GM19468 (cell line): ENCODE results near the gene RC3H2.
"Not testable (repeated sequence)": the region's sequence is repeated elsewhere in the genome, so short reads cannot be mapped to it uniquely, and the experiment has no call there.

ENCODE experiments used
- ATAC-seq: cut with Tn5 transposase; IDR thresholded peaks from one replicate; pipeline ENCODE4 v1.9.1; 2021; ENCODE audit warnings: mild to moderate bottlenecking, moderate library complexity, moderate number of reproducible peaks; ENCODE audit not compliant: unreplicated experiment; ENCODE audit errors: extremely low read depth

RC3H2 gene

DNA sequence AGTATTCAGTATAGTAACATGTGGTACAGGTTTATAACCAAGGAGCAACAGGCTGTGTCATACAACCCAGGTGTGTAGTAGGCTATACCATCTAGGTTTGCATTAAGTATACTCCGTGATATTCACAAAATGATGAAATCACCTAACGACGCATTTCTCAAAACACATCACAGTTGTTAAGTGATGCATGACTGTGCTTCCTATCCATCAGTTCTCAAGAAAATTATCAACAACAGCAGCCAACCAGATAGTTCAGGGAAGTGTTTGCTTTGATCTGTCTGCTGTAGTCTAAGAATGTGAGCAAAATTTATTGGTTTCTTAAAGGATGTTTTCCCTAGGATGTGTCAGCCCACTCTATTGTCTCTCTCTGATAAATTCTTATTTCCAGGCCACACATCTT is 18.8 kb upstream of the RC3H2 start:
- ATAC-seq: no peak

DNA sequence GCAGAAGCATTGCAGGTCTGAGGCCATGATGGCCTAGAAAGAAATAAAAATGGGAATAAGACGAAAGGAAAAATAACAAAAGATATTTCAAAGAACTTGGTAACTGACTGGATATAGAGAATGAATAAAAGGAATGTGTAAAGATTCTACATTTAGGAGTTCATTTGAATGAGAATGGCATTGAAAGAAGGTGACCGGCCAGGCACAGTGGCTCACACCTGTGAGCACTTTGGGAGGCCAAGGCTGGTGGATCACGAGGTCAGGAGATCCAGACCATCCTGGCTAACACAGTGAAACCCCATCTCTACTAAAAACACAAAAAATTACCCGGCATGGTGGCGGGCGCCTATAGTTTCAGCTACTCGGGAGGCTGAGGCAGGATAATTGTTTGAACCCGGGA is 17.6 kb upstream of the RC3H2 start:
- no peak for ATAC-seq

DNA sequence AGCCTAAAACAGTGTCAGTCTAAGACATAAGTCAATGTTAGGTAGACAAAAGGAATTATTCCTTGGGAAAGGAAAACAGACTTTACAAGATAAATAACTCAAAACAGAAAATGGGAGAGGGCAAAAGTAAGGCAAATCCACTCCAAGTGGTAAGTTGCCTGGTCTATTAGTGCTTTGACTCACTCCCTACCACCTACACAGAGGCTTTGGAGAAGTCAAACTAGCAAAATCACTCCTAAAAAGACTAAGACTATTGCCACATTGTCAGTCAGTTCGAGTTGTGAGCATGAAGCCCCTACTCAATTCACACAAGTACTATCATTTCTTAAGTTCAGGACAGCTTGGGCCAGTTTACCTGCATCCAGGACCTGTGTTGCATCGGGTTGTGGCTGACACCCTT is 13.2 kb upstream of the RC3H2 start:
- ATAC-seq: no peak

DNA sequence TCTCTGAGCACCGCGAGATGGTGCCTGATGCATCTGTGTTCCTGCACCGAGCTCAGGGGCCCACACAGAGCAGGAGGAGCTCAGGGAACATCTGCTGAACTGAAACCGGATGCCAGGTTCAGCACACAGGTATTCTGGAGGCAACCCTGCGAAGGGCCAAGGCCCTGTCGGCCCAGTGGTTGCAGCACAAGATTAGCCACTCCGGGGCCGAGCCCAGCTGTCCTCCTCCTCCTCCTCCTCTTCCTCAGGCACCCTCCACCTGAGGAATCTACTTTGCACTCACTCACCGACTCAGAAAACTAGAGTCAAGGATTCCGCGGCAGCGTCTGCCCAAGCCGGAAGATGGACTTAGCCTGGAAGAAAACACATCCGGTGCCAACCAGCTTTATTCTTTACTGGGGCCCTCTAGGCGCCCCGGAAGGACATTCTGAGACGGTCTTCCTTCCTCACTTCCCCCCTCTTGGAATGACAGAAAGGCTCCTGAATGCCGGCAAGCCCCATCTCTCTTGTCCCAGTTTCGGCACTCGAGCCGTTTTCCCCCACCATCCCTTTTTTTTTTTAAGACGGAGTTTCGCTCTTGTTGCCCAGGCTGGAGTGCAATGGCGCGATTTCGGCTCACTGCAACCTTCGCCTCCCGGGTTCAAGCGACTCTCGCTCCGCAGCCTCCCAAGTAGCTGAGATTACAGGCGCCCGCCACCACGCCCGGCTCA is 8.0 kb upstream of the RC3H2 start, which contains the start of gene ZBTB6:
TSS of gene ZBTB6 (minus strand) at position 360 of the 710 bp plus-strand sequence. CDS start 1,251 bp downstream, outside the sequence.
- ATAC-seq: peak; percentile 93

DNA sequence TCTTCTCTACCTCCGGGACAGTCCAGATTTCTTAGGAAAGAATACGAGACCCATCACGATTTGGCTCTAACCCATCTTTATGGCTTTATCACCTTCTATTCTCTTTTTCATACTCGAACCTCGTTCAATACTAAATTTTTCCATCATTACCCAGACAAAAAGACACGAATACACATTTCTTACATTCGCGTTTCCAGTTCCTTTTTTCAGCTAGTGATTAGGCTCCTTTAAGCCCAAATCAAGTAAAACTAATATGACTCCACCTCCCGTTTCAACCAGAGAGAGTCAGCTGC is 7.5 kb upstream of the RC3H2 start:
- no peak for ATAC-seq

DNA sequence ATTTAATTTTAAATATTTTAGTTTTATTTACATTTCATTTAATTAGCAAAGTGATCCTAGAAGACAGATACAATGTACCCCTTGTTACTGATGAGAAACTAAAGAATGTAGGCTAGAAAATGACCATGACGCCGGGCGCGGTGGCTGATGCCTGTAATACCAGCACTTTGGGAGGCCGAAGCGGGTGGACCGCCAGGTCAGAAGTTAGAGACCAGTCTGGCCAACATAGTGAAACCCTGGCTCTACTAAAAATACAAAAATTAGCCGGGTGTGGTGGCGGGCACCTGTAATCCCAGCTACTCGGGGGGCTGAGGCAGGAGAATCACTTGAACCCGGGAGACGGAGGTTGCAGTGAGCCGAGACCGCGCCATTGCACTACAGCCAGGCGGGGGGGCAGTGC is 963 bp upstream of the RC3H2 start:
- not testable (repeated sequence) for ATAC-seq

DNA sequence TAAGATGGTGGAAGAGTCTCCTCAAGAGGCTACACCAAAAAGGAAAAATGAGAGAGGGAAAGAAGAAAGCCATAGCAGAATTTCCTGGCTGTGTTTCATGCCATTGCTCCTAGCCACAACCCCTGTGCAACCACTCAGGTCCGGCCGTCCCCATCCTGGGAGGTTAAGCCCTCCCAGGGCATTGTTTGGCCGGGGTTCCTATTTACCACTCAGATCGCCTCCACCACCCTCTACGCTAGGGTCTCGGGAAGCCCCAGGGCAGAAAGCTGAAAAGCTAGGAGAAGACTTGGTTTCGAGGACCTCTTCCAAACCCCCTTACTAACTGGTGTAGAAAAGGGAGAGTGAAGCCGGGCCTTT is 715 bp downstream of the RC3H2 start:
- ATAC-seq: no peak

DNA sequence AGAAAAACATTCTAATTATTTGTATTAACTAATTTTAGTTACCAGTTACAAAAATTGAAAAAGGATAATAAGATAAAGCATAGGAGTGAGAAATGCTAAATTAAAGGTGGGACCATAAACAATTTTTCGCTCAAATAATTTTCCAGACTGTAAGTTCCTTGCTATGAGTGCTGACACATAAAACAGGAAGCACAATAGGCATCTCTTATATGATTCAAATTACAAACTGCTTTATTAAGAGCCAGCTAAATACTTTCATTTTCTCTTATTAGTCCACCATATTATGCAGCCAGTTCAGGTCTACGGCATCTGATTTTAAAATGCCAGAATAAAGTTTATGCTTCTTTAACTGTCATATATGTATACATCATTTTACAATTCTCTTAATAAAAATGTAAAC is 4.4 kb downstream of the RC3H2 start:
- ATAC-seq: no peak

DNA sequence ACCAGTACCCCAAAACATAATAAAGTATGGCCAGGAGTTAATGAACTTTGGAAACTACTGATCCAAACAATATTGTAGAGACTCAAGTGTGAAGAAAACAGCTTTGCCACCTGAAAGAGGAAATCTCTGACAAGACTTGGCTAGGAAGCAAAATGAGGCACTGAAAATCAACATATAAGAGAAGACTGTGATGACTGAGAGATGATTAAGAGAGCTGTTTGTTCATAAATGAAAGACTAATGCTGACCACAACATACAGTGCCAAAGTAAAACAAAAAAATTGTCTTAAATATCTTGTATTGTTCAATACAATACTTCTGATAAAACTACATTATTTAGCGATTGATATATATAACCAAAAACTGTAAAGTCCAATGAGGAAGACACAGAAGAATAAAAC is 7.2 kb downstream of the RC3H2 start:
- ATAC-seq: no peak

DNA sequence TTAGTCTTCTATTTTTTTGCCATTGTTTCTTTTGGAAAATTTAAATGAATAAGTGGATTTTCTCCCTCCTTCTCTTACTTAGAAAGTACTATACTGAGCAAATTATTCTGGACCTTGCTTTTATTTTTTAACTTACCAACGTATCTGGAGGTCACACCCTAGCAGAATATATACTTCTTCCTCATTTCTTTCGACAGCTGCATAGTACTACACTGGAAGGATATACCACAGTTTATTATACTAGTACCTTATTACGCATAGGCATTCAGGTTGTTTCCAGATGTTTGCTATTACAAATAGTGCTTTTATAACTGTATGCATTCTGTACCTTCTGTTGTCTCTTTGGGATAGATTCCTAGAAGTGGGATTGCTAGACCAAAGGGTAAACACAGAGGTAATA is 16.7 kb downstream of the RC3H2 start:
- ATAC-seq: no peak

DNA sequence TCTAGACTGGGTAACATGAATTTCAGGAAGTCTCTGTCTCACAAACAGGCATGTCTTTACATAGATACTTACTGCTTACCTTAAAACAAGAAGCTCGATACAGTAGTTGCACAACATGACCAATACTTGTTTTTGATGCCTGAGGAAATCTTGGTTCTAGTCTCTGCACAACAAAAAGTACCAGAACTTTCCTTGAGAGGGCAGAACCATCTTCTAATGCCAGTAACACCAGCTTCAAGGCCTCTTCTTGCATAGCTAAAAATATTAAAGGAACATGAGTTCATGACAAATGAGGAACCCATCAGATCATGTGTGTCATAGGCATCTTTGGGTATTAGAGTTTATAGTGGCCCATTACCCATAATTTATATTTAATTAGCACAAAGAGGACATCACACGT is 22.0 kb downstream of the RC3H2 start:
- ATAC-seq: no peak

DNA sequence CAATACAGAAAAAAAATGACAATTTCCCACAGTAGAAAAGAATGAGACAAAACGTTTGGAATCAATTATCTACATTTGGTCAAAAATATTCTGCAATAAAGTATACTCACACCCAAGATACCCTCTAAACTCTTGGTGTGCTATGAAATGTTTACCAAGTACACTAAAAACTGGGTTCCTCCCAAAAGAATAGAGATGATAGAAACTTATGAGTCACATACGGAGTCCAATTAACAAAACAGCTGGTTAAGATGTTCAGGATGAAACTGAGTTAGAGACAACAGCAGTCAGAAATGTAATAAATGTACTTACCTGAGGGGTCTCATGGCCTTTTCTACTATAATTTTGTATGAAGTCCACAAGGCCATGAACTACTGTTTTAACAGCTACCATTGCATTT is 25.7 kb downstream of the RC3H2 start:
- no peak for ATAC-seq

DNA sequence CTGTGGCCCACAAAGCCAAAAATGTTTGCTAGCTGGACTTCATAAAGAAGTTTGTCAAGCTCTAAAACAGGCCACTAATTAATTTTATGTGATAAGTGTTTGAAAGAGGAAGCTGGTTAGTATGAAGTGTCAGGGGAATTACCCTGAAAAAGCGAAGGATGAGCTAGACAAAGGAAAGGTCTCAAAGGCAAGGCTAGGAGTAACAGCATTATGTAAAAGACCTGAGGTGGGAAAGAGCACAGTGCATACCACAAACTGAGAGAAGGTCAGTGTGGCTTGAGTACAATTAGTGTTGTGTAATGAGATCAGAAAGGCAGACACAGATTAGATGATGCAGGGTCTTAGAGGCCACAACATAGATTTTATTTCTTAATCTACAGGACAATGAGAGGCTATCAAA is 29.6 kb downstream of the RC3H2 start:
- ATAC-seq: no peak

DNA sequence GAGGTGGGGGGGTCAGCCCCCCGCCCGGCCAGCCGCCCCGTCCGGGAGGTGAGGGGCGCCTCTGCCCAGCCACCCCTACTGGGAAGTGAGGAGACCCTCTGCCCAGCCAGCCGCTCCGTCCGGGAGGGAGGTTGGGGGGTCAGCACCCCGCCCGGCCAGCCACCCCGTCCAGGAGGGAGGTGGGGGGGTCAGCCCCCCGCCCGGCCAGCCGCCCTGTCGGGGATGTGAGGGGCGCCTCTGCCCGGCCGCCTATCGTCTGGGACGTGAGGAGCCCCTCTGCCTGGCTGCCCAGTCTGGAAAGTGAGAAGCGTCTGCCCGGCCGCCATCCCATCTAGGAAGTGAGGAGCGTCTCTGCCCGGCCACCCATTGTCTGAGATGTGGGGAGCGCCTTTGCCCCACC is 37.9 kb downstream of the RC3H2 start:
- not testable (repeated sequence) for ATAC-seq

DNA sequence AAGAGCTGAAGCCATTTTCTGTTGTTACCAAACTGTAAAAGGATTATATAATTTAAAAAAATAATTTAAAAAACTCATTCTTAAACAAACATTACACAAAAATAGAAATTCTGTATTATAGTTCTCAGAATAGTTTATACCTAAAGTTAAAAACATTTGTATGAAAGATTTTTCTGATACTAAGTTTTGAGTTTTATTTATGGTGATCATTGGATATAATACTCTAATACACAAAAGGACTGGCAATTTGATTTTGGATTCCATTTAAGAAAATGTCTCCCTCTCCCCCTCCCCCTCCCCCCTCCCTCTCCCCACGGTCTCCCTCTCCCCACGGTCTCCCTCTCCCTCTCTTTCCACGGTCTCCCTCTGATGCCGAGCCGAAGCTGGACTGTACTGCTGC is 39.1 kb downstream of the RC3H2 start:
- no peak for ATAC-seq

DNA sequence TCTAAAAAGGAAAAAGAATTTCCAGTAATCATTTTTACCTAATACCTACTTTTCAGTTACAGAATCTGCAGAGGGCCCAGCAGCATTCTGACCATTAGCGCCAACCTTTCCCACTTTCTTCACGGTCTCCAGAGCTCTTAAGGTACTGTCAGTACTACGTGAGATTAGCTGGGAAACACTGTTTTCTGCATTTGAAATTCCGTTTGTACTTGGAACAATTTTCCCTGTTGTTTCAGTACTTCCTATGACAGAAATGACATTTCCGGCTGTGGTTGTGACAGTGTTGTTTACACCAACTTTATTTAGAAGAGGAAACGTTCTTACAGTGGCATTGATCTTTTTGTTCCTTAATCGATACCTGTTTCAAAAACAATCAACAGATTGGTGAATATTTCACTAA is 39.9 kb downstream of the RC3H2 start:
- ATAC-seq: no peak

DNA sequence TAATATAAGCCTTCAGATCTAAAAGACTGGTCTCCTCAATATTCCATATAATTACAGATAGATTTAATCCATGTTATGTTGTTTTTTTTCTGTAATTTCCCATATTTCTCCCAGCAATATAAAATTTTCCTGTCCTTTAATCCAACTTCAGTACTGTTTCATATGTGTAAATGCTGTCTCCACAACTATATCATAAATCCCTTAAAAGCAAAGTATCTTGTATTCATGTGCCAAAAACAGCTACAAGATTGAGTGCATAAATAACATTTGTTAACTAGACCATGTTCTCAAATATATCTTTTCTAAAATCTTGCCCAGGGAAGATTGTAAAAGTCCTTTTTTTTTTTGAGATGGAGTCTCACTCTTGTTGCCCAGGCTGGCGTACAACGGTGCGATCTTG is 41.8 kb downstream of the RC3H2 start:
- ATAC-seq: no peak

DNA sequence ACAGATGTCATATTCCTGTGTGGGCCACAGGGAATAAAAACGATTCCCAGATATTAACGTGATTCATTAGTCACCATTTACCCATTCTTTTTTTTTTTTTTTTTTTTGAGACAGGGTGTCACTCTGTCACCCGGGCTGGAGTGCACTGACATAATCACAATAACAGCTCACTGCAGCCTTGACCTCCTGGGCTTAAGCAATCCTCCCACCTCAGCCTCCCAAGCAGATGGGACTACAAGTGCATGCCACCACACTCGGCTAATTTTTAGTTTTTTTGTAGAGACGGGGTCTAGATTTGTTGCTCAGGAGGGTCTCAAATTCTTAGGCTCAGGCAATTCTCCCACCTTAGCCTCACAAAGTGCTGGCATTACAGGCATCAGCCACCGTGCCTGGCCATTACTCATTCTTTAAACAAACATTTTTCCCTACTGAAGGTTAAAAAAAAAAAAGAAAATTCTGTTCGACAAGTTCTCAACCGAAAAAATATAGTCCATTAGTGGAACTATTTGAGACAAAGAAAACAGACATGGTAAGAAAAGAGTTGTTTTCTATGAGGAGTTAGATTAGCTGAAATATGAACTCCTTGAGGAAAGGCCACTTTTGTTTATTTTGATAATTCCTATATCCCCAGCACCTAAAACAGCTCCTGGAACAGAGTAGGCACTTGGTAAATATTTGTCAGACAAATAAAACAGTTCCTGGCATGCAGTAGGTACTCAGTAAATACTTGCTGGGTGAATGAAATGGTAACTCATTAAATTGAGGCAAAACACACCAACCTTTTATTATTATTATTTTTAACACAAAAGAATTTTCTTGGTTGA is 44.6 kb downstream of the RC3H2 start:
- ATAC-seq: no peak

DNA sequence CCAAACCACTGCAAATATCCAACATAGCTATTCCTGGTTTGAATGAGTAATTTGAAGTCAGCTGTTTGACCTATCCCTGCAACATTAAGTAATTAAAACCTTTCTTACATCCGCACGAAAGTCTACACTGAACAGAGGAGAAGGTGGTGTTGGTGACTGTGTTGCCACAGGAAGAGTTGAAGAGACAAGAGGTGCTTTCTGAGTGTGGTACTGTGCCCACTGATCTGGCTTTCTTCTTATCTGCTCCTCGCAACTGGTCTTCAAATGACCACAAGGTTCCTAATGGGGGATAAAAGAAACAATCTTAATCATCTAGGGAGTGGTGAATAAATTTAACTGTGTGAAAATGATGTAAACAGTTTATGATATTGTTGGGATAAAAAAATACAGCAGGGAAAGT is 47.3 kb downstream of the RC3H2 start:
- ATAC-seq: no peak

DNA sequence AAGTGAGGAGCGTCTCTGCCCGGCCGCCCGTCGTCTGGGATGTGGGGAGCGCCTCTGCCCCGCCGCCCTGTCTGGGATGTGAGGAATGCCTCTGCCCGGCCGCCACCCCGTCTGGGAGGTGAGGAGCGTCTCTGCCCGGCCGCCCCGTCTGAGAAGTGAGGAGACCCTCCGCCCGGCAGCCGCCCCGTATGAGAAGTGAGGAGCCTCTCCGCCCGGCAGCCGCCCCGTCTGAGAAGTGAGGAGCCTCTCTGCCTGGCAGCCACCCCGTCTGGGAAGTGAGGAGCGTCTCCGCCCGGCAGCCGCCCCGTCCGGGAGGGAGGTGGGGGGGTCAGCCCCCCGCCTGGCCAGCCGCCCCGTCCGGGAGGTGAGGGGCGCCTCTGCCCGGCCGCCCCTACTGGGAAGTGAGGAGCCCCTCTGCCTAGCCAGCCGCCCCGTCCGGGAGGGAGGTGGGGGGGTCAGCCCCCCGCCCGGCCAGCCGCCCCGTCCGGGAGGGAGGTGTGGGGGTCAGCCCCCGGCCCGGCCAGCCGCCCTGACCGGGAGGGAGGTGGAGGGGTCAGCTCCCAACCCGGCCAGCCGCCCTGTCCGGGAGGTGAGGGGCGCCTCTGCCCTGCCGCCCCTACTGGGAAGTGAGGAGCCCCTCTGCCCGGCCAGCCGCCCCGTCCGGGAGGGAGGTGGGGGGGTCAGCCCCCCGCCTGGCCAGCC is 52.9 kb downstream of the RC3H2 start:
- not testable (repeated sequence) for ATAC-seq

DNA sequence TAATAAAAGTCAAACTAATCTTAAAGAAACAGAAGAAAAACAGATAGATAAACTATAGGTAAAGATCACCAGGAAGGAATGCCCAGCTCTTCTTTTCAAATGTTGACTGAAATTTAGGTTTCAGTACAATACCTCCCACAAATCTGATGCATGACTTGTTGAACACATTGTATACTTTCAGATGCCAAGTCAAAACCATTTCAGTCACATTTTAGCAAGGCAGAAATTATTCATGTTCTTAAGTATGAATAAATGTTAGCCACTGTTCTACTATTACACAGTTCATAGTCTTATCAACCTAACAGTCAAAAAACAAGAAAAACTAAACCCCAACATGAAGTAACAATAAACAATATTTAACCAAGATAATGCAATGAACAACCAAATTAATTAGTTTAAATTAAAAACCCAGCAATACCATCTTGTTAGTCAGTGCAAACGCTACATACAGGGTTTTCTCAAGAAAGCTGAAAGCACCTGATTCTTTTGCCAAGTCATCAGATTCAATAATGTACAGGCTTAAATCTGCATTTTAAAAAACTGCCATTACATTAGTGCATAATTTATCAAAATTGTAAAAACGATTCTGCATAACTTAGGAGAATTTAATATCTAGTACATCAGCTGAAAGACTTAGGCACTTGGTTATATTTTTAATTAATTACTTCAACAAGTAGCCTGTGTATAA is 56.8 kb downstream of the RC3H2 start:
- no peak for ATAC-seq
